Inferior parietal cortex (tissue), 1 donor: Measurements from ENCODE around the gene DGKQ.

ENCODE experiments used
- DNase-seq: peaks from one replicate; pipeline ENCODE4 v3.0.0-alpha.2; 2016; ENCODE audit errors: extremely low spot score

The DGKQ gene, protein sequence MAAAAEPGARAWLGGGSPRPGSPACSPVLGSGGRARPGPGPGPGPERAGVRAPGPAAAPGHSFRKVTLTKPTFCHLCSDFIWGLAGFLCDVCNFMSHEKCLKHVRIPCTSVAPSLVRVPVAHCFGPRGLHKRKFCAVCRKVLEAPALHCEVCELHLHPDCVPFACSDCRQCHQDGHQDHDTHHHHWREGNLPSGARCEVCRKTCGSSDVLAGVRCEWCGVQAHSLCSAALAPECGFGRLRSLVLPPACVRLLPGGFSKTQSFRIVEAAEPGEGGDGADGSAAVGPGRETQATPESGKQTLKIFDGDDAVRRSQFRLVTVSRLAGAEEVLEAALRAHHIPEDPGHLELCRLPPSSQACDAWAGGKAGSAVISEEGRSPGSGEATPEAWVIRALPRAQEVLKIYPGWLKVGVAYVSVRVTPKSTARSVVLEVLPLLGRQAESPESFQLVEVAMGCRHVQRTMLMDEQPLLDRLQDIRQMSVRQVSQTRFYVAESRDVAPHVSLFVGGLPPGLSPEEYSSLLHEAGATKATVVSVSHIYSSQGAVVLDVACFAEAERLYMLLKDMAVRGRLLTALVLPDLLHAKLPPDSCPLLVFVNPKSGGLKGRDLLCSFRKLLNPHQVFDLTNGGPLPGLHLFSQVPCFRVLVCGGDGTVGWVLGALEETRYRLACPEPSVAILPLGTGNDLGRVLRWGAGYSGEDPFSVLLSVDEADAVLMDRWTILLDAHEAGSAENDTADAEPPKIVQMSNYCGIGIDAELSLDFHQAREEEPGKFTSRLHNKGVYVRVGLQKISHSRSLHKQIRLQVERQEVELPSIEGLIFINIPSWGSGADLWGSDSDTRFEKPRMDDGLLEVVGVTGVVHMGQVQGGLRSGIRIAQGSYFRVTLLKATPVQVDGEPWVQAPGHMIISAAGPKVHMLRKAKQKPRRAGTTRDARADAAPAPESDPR

GRCh38 chr4:973431-974397, at the start of gene DGKQ:
DGKQ (minus strand) TSS chr4:973569; CDS start chr4:973482, 87 bp downstream.
- DNase-seq, result peak; percentile 77

DNA sequence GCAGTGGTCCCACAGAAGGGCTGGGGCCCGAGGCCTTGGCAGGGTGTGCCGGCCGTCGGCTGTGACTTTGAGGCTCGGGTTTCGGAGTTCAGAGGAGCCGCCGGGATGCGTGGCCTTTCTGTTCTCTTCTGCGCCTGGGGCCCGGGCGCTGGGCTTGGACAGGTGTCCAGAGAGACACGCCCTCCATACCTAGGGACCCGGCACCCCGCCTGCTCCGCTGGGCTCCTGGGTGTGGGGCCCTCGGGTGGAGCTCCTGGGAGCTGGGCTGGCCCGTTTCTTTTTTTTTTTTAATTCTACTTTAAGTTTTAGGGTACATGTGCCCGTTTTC, 49.3 kb upstream of the DGKQ start:
- no peak for DNase-seq

DNA sequence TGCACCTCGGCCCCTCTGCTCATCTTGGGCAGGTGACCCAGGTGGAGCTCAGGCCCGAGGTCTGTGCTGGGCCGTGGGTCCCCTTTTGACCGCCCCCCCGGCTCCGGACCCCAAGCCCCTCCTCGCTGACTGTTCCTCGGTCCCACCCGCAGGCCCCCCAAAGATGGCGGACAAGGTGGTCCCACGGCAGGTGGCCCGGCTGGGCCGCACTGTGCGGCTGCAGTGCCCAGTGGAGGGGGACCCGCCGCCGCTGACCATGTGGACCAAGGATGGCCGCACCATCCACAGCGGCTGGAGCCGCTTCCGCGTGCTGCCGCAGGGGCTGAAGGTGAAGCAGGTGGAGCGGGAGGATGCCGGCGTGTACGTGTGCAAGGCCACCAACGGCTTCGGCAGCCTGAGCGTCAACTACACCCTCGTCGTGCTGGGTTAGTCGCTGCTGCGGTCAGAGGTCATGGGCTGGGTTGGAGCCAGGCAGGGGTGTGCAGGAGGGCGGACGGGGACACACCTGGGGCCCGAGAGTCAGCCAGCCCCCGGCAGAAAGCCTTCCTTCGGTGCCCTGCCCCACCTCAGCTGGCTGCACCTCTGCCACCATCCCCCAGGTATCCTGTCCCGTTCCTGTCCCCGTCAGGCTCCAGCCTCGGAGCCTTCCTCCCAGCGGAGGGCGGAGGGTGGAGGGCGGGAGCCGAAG, 48.8 kb upstream of the DGKQ start:
- DNase-seq, result no peak

- no peak for DNase-seq
These were observed 48.1 kb upstream of the DGKQ start for GRCh38 chr4:1021386-1022050.

DNA sequence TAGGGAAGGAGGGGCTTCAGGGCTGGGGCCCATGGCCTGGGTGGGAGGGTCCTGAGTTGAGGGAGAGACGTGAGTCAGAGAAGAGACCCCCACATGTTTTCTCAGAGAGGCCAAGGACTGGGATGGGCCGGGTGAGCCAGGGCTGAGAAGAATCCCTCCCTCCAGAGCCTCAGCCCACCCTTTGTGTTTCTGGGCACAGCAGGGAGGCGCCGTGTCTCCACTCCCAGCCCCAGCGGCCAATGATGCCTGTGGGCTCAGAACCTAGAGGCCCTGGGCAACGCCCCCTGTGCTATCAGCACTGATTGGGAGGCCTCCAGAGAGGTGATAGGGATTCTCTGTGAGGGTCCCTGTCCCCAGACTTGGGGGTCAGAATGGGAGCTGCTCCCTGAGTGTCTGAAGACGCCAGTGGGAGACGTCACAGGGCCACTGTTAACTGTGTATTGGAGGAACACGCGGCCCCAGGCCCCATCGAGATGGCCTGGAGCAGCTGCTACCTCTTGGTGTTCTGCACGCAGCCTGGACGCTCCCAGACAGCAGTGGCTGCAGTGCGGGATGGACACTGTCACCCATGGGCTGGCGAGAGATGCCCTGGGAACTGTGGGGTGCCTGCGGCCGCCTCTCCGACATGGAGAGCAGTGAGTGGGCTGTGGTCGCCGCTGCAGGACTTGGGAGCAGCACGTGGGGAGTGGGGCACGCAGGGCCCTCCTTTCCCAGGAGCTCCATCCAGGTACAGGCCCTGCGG, 46.5 kb upstream of the DGKQ start:
- no peak for DNase-seq

- no peak for DNase-seq
These were observed 46.0 kb upstream of the DGKQ start for GRCh38 chr4:1019320-1019719.

DNA sequence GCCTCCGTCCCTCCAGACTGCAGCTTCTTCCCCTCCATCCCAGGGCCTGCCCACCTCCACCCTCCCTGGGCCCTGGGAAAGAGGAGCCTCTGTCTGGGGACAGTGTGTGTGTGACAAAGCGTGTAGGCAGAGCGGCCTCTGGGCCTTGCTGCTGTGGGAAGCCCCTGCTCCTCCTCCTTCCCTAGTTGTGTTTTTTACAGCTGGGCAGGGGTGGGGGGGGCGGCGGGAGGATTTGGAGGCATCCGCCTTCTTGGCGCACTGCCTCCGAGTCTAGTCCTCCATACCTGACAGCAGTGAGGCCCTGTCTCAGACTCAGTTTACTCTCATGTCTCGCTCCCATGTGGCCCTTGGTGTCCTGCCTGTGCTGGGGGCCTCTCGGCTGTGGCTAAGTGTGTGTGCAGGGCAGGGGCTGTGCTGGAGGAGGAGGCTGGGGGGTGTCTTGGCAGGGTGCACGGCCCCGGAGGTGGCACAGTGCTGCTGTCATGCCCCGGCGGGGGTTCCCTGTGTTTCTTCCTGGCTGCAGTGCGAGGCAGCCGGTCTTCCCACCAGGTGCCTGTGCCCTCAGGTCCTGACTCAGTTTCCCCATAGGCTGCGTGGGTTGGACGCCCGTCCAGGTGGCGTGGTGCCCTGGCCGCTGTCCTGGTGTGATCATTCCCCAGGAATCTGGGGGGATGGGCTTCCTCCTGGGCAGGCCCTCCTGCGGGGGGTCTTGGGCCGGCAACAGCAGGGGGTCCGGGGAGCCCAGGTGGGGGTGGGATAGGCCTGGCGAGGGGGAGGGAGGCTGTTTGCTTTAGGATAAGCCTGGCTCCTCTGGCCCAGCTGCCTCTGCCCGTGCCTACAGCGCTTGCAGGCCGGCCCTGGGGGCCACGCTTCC, 45.0 kb upstream of the DGKQ start:
- DNase-seq, result no peak

- no peak for DNase-seq
These were observed 44.3 kb upstream of the DGKQ start for GRCh38 chr4:1017706-1018105.

GRCh38 chr4:1017211-1017610, 43.8 kb upstream of the DGKQ start:
- no peak for DNase-seq

GRCh38 chr4:1015746-1016145, 42.4 kb upstream of the DGKQ start:
- no peak for DNase-seq

- no peak for DNase-seq
These were observed 41.8 kb upstream of the DGKQ start for GRCh38 chr4:1015179-1015578.

GRCh38 chr4:1014291-1015167, 41.2 kb upstream of the DGKQ start:
- peak; percentile 76 for DNase-seq

DNA sequence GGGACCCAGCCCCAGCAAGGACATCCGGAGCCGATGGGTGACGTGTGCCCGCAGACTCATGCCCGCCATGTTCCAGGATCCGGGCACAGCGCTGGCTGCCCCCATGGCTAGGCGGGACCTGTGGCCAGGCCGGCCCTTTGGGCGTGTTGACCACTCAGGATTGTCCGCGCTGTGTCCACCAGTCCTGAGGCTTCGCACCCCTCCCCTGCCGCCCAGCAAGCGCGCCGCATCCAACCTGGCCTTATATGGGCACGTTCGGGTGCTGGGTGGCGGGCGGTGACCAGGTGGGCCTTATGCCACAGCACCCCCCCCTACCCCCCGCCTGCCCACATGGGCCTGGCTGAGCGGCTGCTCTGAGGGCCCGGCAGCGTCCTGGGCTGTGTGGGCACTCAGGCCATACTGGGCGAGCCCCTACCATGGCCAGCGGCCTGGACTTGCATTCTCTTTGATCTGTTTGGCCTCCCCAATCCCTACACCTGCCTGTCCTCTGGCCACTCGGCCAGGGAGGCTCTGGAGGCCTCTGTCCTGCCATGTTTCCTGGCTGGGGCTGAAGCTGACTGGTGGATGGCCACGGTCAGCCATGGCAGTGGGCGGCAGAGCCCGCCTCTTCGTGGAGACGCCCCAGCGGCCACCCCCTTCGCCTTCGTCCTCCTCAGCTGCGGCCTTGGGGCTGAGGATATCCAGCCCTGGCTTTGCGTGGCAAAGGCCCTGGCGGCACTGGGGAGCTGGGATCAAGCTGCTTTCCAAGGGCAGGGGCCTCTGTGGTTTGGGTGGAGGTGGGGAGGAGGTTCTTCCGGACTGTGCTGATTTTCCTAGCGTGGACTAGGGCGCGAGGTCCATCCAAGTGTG, 40.1 kb upstream of the DGKQ start:
- DNase-seq, result no peak

DNA sequence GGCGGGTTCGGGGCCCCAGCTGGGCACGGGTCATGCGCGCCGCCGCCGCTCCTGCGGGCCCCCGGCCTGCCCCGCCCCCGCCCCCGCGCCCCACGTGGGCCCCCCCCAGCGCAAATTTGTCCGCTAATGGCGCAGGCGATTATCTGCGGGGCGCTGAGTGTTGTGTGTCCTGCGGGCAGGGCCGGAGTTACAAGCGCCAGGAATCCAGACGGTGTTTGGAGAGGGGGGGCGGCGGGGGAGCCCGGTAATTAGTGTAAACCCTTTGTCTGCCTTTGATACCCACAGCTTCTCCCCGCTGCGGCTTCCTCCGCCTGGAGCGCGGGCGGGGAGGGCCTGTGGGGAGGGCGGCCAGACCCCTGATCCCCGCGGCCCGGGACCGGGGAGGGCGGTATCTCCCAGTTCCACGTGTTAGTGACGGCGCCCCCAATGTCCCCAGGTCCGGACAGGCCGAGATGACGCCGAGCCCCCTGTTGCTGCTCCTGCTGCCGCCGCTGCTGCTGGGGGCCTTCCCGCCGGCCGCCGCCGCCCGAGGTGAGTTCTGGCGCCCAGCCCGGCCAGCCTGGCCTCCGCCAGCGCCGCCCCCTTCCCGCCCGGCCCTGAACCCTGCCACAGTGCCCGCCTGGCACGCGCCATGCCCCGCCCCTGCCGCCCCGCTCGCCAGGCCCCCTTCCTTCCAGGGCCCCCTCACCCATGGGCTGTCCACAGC, 38.8 kb upstream of the DGKQ start:
- no peak for DNase-seq

DNA sequence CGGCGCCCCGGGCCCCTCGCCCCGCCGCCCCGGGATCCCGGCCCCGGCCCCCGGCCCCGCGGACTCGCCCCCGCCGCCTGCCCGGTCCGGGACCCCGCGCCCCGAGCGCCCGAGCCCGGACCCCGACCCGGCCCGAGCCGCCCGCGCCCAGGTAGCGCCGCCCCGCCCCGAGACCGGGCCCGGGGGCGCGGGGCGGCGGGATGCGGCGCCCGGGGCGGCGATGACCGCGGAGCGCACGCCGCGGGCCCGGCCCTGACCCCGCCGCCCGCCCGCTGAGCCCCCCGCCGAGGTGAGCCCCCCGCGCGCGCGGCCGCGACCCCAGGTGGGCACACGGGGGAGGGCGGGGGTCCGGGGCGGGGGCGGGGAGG, 38.3 kb upstream of the DGKQ start:
- no peak for DNase-seq

DNA sequence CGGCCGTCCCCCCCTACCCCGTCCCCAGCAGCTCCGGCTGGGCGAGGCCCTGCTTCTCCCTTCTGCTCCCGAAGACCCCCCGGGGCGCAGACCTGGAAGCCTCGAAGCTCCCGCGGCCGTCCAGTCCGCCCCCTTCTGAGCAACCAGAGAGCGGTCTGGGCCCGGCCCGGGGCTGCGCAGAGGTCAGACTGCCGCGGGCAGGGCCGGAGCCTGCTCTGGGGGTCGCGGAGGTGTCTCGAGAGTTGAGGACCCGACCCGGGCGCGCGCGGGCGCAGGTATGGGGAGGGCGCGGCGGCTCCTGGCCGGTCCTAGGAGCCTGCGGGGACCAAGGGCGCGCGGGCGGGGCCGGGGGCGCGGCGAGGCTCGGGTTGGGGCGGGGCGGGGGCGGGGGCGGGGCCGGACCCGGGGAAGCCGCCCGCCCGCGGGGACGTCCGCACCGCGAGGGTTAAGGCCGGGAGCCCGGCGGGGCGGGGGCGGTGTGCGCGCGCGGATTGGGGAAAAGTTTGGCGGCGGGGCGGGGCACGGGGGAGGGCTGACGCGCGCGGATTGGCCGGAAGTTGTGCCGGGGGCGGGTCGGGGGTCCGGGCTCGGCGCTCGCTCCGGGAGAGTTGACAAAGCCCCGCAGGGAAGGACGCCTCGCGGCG, 37.8 kb upstream of the DGKQ start, which contains the start of gene FGFRL1:
FGFRL1 (plus strand) TSS at position 605 of the 644 bp plus-strand sequence. CDS start 860 bp downstream, outside the sequence.
- no peak for DNase-seq
